Measurements from ENCODE around the gene SDR42E2.

SDR42E2 gene

DNA sequence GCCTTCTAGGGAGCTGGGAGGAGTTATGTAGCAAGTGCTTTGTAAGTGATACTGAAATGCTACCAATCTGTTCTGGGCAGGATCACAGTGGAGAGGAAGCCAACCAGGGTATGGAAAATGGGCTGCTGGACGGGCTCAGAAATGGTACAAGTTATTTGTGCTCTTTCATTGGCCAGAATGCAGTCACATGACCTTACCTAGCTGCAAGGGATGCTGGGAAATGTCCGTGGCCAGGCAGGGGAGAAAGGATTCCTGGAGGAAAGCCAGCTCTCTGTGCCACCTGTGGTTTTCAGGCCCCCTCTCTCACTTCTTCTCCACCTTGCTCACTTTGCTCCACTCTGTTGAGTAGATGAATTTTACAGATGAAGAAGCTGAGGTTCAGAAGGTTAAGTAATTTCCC is 48.5 kb downstream of the SDR42E2 start:
- Histone ChIP-seq H4K20me1 (ENCODE audit: insufficient read depth, low read length) (peaks cover 13% of the 10 kb centered on the region; the same call in 1 of the 2 replicates), H3K4me1 (ENCODE audit: insufficient read depth, low read length) (peaks cover 13% of the 10 kb centered on the region), H3K9me3 (ENCODE audit: insufficient read depth, low read length, severe bottlenecking) (no peaks in the 10 kb centered on the region), H3K27ac (ENCODE audit: low read length) (no peak overlapping the region), H3K36me3 (ENCODE audit: insufficient read depth, low read length) (peaks cover 6% of the 10 kb centered on the region), H2AFZ (ENCODE audit: low read depth, low read length) (no peak overlapping the region), H3K27me3 (ENCODE audit: insufficient read depth, low read length, poor library complexity) (no peaks in the 10 kb centered on the region), H3K79me2 (ENCODE audit: insufficient read depth, low read length) (peaks cover 44% of the 10 kb centered on the region), H3K4me2 (ENCODE audit: insufficient read depth, low read length) (no peak overlapping the region), H3K9ac (ENCODE audit: low read depth, low read length) (no peak overlapping the region), H3K4me3 (ENCODE audit: low read depth in 1 of 2, low read length in 2 of 2) (no peak overlapping the region)
- TF ChIP-seq CTCF (IDR thresholded peaks at IDR 0.05; ENCODE audit: borderline replicate concordance, extremely low read depth, low read length, poor library complexity, severe bottlenecking): no peak
- no peak for TF ChIP-seq EZH2 (IDR thresholded peaks at IDR 0.05; ENCODE audit: borderline replicate concordance, low read depth, low read length, severe bottlenecking)
- ATAC-seq (ENCODE audit: insufficient read depth, low read depth) (no peak), DNase-seq (no peak)

- H3K4me2 ChIP-seq (ENCODE audit: insufficient read depth, low read length): no peak overlapping the region
- peaks cover 9% of the 10 kb centered on the region; the same call in 1 of the 2 replicates for H4K20me1 ChIP-seq (ENCODE audit: insufficient read depth, low read length)
- no peak overlapping the region for H3K4me3 ChIP-seq (ENCODE audit: low read depth in 1 of 2, low read length in 2 of 2)
- ATAC-seq (ENCODE audit: insufficient read depth, low read depth): no peak
- no peak overlapping the region for H3K9ac ChIP-seq (ENCODE audit: low read depth, low read length)
- no peak overlapping the region for H3K27ac ChIP-seq (ENCODE audit: low read length)
- H3K36me3 ChIP-seq (ENCODE audit: insufficient read depth, low read length): peaks cover 6% of the 10 kb centered on the region; the same call in 1 of the 2 replicates
- H2AFZ ChIP-seq (ENCODE audit: low read depth, low read length): no peak overlapping the region
- DNase-seq: no peak
- H3K79me2 ChIP-seq (ENCODE audit: insufficient read depth, low read length): peaks cover 26% of the 10 kb centered on the region
- no peak for TF ChIP-seq EZH2 (IDR thresholded peaks at IDR 0.05; ENCODE audit: borderline replicate concordance, low read depth, low read length, severe bottlenecking)
- TF ChIP-seq CTCF (IDR thresholded peaks at IDR 0.05; ENCODE audit: borderline replicate concordance, extremely low read depth, low read length, poor library complexity, severe bottlenecking): no peak
- H3K4me1 ChIP-seq (ENCODE audit: insufficient read depth, low read length): no peaks in the 10 kb centered on the region
- H3K9me3 ChIP-seq (ENCODE audit: insufficient read depth, low read length, severe bottlenecking): no peaks in the 10 kb centered on the region
- no peaks in the 10 kb centered on the region for H3K27me3 ChIP-seq (ENCODE audit: insufficient read depth, low read length, poor library complexity)
Observed at GRCh38 chr16:22213236-22213635, 50.9 kb downstream of the SDR42E2 start.

- H3K27me3 ChIP-seq (ENCODE audit: insufficient read depth, low read length, poor library complexity): no peaks in the 10 kb centered on the region
- no peak for ATAC-seq (ENCODE audit: insufficient read depth, low read depth)
- H3K9me3 ChIP-seq (ENCODE audit: insufficient read depth, low read length, severe bottlenecking): no peaks in the 10 kb centered on the region
- TF ChIP-seq EZH2 (IDR thresholded peaks at IDR 0.05; ENCODE audit: borderline replicate concordance, low read depth, low read length, severe bottlenecking) (no peak), CTCF (IDR thresholded peaks at IDR 0.05; ENCODE audit: borderline replicate concordance, extremely low read depth, low read length, poor library complexity, severe bottlenecking) (no peak)
- H3K4me1 ChIP-seq (ENCODE audit: insufficient read depth, low read length): no peaks in the 10 kb centered on the region
- H3K9ac ChIP-seq (ENCODE audit: low read depth, low read length): no peak overlapping the region
- no peak for DNase-seq
- peaks cover 9% of the 10 kb centered on the region; the same call in 1 of the 2 replicates for H4K20me1 ChIP-seq (ENCODE audit: insufficient read depth, low read length)
- H3K79me2 ChIP-seq (ENCODE audit: insufficient read depth, low read length): peaks cover 21% of the 10 kb centered on the region
- no peak overlapping the region for H3K27ac ChIP-seq (ENCODE audit: low read length)
- H3K4me3 ChIP-seq (ENCODE audit: low read depth in 1 of 2, low read length in 2 of 2): no peak overlapping the region
- H3K4me2 ChIP-seq (ENCODE audit: insufficient read depth, low read length): no peak overlapping the region
- peaks cover 6% of the 10 kb centered on the region; the same call in 1 of the 2 replicates for H3K36me3 ChIP-seq (ENCODE audit: insufficient read depth, low read length)
- no peak overlapping the region for H2AFZ ChIP-seq (ENCODE audit: low read depth, low read length)
Observed at GRCh38 chr16:22213801-22214200, 51.5 kb downstream of the SDR42E2 start.

- Histone ChIP-seq H3K4me1 (ENCODE audit: insufficient read depth, low read length) (no peaks in the 10 kb centered on the region), H3K4me3 (ENCODE audit: low read depth in 1 of 2, low read length in 2 of 2) (no peak overlapping the region), H3K27me3 (ENCODE audit: insufficient read depth, low read length, poor library complexity) (no peaks in the 10 kb centered on the region), H3K9me3 (ENCODE audit: insufficient read depth, low read length, severe bottlenecking) (no peaks in the 10 kb centered on the region), H3K36me3 (ENCODE audit: insufficient read depth, low read length) (peaks cover 6% of the 10 kb centered on the region; the same call in 1 of the 2 replicates), H3K27ac (ENCODE audit: low read length) (no peak overlapping the region), H4K20me1 (ENCODE audit: insufficient read depth, low read length) (peaks cover 9% of the 10 kb centered on the region; the same call in 1 of the 2 replicates), H3K79me2 (ENCODE audit: insufficient read depth, low read length) (peaks cover 17% of the 10 kb centered on the region), H2AFZ (ENCODE audit: low read depth, low read length) (no peak overlapping the region), H3K4me2 (ENCODE audit: insufficient read depth, low read length) (no peak overlapping the region), H3K9ac (ENCODE audit: low read depth, low read length) (no peak overlapping the region)
- DNase-seq (no peak), ATAC-seq (ENCODE audit: insufficient read depth, low read depth) (no peak)
- TF ChIP-seq CTCF (IDR thresholded peaks at IDR 0.05; ENCODE audit: borderline replicate concordance, extremely low read depth, low read length, poor library complexity, severe bottlenecking) (no peak), EZH2 (IDR thresholded peaks at IDR 0.05; ENCODE audit: borderline replicate concordance, low read depth, low read length, severe bottlenecking) (no peak)
Observed at GRCh38 chr16:22214402-22214801, 52.1 kb downstream of the SDR42E2 start.
